ACC112 (cell line): ENCODE measurements around the gene NEDD8.

Experiments
- H2AFZ ChIP-seq: fragments of 200-600 bp; sonication (generic); one replicate; pipeline ENCODE4 v1.6.0; 2017; ENCODE audit warnings: antibody characterized with exemption, low read length; ENCODE audit not compliant: unreplicated experiment
- H3K27ac ChIP-seq: fragments of 200-600 bp; sonication (generic); 2 replicates; pipeline ENCODE4 v1.5.1; 2014; ENCODE audit warnings: low read depth, mild to moderate bottlenecking, antibody characterized with exemption, low read length, moderate library complexity
- H3K27me3 ChIP-seq: fragments of 200-600 bp; sonication (generic); 2 replicates; pipeline ENCODE4 v1.6.1; 2014; ENCODE audit warnings: mild to moderate bottlenecking, antibody characterized with exemption, low read length, moderate library complexity, mixed read lengths; ENCODE audit not compliant: insufficient read depth
- H3K36me3 ChIP-seq: fragments of 200-600 bp; sonication (generic); 2 replicates; pipeline ENCODE4 v1.6.1; 2016; ENCODE audit warnings: mild to moderate bottlenecking, antibody characterized with exemption, low read length, moderate library complexity, mixed read lengths; ENCODE audit not compliant: insufficient read depth
- H3K4me1 ChIP-seq: fragments of 200-600 bp; sonication (generic); one replicate; pipeline ENCODE4 v1.6.1; 2016; ENCODE audit warnings: low read length, mixed read lengths; ENCODE audit not compliant: insufficient read depth, unreplicated experiment, control insufficient read depth
- H3K4me3 ChIP-seq: fragments of 200-600 bp; sonication (generic); 2 replicates; pipeline ENCODE4 v1.5.1; 2014; ENCODE audit warnings: mild to moderate bottlenecking, low read depth, low read length
- H3K79me2 ChIP-seq: fragments of 200-600 bp; sonication (generic); one replicate; pipeline ENCODE4 v1.6.0; 2016; ENCODE audit warnings: low read length; ENCODE audit not compliant: control insufficient read depth, unreplicated experiment, insufficient read depth

Gene NEDD8

GRCh38 chr14:24177041-24177825 lies 54.9 kb downstream of the NEDD8 start:
- Histone ChIP-seq H3K27ac (no peak overlapping the region), H3K4me3 (no peak overlapping the region), H3K36me3 (peaks cover 29% of the 10 kb centered on the region), H3K4me1 (no peaks in the 10 kb centered on the region), H3K27me3 (no peaks in the 10 kb centered on the region), H3K79me2 (no peaks in the 10 kb centered on the region), H2AFZ (no peak overlapping the region)

- no peak overlapping the region for H3K27ac ChIP-seq
- H3K79me2 ChIP-seq: no peaks in the 10 kb centered on the region
- H3K4me1 ChIP-seq: no peaks in the 10 kb centered on the region
- H3K27me3 ChIP-seq: no peaks in the 10 kb centered on the region
- no peak overlapping the region for H3K4me3 ChIP-seq
- peaks cover 32% of the 10 kb centered on the region for H3K36me3 ChIP-seq
- no peak overlapping the region for H2AFZ ChIP-seq
These were observed 55.6 kb downstream of the NEDD8 start for GRCh38 chr14:24176599-24176998.

- H2AFZ ChIP-seq: no peak overlapping the region
- no peak overlapping the region for H3K27ac ChIP-seq
- peaks cover 32% of the 10 kb centered on the region for H3K36me3 ChIP-seq
- no peak overlapping the region for H3K4me3 ChIP-seq
- no peaks in the 10 kb centered on the region for H3K79me2 ChIP-seq
- H3K27me3 ChIP-seq: no peaks in the 10 kb centered on the region
- no peaks in the 10 kb centered on the region for H3K4me1 ChIP-seq
These were observed 59.3 kb downstream of the NEDD8 start for GRCh38 chr14:24172871-24173281.

GRCh38 chr14:24172261-24172860 lies 59.8 kb downstream of the NEDD8 start:
- Histone ChIP-seq H3K4me1 (no peaks in the 10 kb centered on the region), H3K27me3 (no peaks in the 10 kb centered on the region), H3K27ac (no peak overlapping the region), H2AFZ (no peak overlapping the region), H3K36me3 (peaks cover 36% of the 10 kb centered on the region), H3K4me3 (no peak overlapping the region), H3K79me2 (no peaks in the 10 kb centered on the region)

GRCh38 chr14:24171422-24172260 lies 60.5 kb downstream of the NEDD8 start, which contains the start of gene REC8:
TSS of gene REC8 (plus strand) at chr14:24172080. CDS start at chr14:24172553, 473 bp downstream.
- Histone ChIP-seq H3K27ac (no peak within 1 kb of the TSS), H2AFZ (no peak within 1 kb of the TSS)

GRCh38 chr14:24167469-24168114 lies 64.6 kb downstream of the NEDD8 start:
- H3K27me3 ChIP-seq: no peaks in the 10 kb centered on the region
- H3K79me2 ChIP-seq: peaks cover 19% of the 10 kb centered on the region
- peaks cover 8% of the 10 kb centered on the region for H3K4me1 ChIP-seq
- H3K27ac ChIP-seq: no peak overlapping the region
- H3K4me3 ChIP-seq: no peak overlapping the region
- peaks cover 53% of the 10 kb centered on the region for H3K36me3 ChIP-seq
- H2AFZ ChIP-seq: no peak overlapping the region

More at GRCh38 chr14:24171422-24172260, 60.5 kb downstream of the NEDD8 start, which contains the start of gene REC8:
- Histone ChIP-seq H3K79me2 (no peaks in the 10 kb centered on the region), H3K4me1 (no peaks in the 10 kb centered on the region), H3K27me3 (no peaks in the 10 kb centered on the region), H3K36me3 (peaks cover 36% of the 10 kb centered on the region), H3K4me3 (no peak within 1 kb of the TSS)
